Stimulated activated CD4-positive, alpha-beta T cell treated with anti-CD3 and anti-CD28 coated beads, Interleukin-4, amount 100 ng/mL, for 4 hours (primary cell): ENCODE results near the gene PROC.
A peak's percentile ranks its signal among the peaks of the same experiment; 100 is the strongest.

Experiments
- DNase-seq, 2 experiments: peaks; one replicate each; pipeline ENCODE4 v3.0.0-alpha.2; 2020

PROC gene

GRCh38 chr2:127418300-127419111, at the start of gene PROC:
TSS of gene PROC (plus strand) at chr2:127418427. CDS start at chr2:127419943, 1,516 bp downstream.
- no peak for DNase-seq

DNA sequence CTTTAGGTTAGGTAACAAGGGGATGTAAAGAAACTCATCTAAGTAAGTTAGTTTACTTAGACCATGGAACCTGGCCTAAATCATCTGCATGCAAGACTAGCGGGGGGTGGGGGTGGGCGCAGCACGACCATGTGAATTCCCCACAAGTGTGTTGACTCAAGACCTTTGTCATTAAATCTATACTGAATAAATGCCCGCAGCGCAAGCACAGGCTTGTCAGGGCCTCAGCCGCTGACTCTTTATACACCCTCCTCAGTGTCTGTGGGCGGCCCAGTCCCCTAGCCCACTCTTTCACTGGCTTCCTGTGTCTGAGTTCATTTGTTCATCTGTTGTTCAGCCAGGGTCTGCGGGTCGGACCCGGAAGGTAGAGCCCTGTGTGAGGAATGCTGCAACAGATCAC, 48.2 kb upstream of the PROC start:
- DNase-seq: no peak

GRCh38 chr2:127371037-127371436, 47.2 kb upstream of the PROC start:
- DNase-seq: no peak

DNA sequence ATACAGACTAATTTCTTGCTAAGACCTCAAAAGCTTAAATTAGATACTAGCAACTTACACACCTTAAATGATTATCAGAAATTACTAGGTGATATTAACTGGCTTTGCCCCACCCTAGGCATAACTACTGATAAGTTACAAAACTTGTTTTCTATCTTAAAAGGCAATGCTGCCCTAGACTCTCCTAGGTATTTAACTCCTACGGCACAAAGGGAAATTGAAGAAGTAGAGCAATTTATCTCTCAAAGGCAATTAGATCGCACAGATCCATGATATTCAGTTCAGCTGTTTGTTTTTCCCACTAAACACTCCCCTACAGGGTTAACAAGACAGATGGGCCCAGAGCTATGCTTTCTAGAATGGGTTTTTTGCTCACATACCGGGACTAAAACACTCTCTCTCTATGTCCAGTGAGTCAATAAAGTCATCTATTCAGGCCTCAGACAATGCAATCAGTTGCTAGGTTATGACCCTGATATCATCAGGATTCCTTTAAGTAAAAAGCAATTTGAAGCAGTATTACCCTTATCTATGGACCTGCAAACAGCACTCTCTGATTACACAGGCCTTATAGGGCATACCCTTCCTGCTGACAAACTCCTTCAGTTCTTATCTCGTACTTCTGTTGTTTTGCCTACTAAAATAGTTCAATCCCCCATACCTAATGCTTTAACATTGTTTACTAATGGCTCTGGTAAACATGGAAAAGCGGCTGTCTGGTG, 44.7 kb upstream of the PROC start:
- DNase-seq: no peak

GRCh38 chr2:127376257-127376656, 42.0 kb upstream of the PROC start:
- DNase-seq: no peak

DNA sequence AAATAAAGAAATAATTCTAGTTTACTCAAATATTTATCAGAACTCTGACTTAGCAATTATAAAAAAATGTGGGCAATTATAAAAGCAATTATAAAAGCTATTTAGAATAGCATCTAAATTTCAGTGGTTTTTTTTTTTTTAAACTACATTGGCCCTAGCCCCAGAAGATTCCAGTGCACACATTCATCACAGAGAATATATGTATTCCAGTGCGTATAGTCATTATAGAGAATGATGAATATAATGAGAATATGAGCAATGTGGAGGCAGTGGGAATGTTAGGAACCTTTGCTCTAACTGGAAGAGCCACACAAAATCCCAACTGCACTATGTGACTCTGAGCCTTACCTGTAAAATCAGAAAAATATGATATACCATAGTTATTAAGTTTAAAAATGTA, 41.0 kb upstream of the PROC start:
- no peak for DNase-seq

- DNase-seq: no peak
These were observed 39.5 kb upstream of the PROC start for GRCh38 chr2:127378720-127379119.

DNA sequence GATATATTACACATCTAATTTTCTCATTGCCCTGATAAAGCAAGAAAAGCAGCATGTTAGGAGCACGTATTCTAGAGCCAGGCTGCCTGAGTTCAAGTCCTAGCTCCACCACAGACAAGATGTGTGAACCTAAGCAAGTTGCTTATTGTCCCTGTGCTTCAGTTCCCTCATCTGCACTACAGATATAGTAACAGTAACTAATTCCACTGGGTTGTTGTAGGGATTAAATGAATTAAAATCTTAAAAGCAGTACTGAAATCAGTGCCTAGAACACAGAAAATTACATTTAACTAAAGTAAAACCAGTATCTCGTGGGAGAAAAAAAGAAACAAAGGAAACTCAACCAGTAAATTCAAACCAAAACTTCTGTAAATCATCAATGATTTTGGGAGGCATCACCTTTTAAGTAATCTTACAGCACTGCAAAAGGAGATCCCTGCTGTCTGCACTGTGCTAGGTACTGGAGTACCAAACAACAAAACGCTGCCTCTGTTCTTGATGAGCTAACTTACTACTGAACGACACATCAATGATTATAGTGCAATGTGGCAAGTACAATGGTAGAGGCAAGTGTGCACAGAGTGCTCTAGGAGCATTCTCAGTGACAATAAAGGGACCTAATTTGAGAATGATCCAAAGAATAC, 38.4 kb upstream of the PROC start:
- no peak for DNase-seq

- DNase-seq: peak; percentile 21 to 40
These were observed 36.5 kb upstream of the PROC start for GRCh38 chr2:127381762-127382161.

DNA sequence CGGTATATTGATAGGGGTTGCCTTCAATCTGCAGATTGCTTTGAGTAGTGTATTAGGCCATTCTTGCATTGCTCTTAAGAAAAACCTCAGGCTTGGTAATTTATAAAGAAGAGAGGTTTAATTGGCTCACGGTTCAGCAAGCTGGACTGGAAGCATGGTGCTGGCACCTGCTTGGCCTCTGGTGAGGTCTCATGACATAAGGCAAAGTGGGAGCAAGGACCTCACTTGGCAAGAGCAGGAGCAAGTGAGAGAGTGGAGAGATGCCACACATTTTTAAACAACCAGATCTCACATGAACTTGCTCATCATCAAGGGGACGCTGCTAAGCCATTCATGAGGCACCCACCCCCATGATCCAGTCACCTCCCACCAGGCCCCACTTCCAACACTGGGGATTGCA, 35.4 kb upstream of the PROC start:
- no peak for DNase-seq

DNA sequence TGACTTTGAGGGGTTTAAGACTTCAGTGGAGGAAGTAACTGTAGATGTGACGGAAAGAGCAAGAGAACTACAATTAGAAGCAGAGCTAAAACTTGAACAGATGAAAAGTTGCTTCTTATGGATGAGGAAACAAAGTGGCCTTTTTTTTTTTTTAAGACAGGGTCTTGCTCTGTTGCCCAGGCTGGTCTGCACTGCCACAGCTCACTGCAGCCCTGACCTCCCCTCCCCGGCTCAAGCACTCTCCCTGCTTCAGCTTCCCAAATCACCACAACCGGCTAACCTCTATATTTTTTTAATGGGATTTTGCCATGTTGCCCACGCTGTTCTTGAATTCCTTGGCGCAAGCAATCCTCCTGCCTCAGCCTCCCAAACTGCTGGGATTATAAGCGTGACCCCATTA, 33.7 kb upstream of the PROC start:
- DNase-seq: no peak

GRCh38 chr2:127386246-127386645, 32.0 kb upstream of the PROC start:
- DNase-seq: no peak

DNA sequence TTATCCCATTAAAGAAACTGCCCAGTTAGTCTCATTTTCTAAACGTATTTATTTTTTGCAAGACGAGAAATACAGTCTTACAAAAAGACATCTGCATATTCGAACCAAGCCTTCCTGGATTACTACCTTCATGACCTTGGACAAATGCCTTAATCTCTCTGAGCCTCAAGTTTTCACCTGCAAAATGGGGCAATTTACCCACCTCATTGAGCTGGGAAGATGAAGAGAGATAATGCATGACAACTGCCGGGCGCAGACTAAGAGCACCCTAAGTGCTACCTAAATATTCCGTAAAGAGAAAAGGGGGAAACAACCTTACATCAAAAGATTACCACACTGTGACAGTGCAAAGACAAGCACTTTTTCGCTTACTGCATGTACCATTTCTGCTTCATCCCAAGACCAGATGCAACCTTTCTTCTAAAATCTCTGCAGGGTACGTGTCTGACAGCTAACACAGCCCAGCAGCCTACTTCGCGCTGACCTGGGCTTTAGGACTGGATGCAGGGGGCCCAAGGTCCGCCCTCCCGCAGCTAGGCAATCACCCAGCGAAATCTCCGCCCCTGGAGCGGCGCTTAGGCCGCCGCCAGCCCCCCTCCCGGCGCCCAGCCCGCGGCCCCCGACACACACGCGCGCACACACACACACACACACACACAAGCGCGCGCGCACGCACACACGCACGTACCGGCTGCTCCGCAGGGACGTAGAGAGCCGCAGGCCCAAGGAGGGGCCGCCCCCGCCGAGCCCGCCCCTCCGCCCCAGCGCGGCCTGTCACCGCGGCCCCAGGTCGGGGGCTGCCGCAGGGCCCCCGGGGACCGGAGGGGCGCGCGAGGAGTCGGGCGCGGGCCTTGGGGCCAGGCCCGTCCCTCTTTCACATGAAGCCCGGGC, 31.2 kb upstream of the PROC start:
- peak; percentile 72 to 76 for DNase-seq

GRCh38 chr2:127387655-127388422, 30.4 kb upstream of the PROC start, which contains the start of gene MAP3K2:
TSS of gene MAP3K2 (minus strand) at chr2:127387975. CDS start at chr2:127343129, 44,846 bp downstream.
- DNase-seq: peak; percentile 93 to 99

- no peak for DNase-seq
These were observed 29.6 kb upstream of the PROC start for GRCh38 chr2:127388423-127389164.

GRCh38 chr2:127389778-127390435, 28.3 kb upstream of the PROC start:
- DNase-seq: no peak

DNA sequence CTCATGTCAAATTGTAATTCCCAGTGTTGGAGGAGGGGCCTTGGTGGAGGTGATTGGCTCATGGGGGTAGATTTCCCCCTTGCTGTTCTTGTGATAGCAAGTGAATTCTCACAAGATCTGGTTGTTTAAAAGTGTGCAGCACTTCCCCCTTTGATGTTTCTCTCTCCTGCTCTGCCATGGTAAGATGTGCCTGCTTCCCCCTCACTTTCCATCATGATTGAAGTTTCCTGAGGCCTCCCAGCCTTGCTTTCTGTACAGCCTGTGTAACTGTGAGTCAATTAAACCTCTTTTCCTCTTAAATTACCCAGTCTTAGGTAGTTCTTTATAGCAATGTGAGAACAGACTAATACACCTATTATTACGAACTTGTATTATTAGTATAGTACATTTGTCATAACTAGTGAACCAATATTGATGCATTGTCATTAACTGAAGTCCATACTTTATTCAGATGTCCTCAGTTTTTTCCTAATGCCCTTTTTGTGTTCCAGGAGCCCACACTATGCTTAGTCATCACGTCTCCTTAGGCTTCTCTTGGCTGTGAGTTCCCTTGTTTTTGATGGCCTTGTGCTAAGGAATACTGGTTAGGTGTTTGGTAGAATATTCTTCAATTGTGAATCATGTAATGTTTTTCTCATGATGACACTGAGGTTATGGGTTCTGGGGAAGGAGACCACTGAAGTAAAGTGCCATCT, 25.9 kb upstream of the PROC start:
- no peak for DNase-seq

DNA sequence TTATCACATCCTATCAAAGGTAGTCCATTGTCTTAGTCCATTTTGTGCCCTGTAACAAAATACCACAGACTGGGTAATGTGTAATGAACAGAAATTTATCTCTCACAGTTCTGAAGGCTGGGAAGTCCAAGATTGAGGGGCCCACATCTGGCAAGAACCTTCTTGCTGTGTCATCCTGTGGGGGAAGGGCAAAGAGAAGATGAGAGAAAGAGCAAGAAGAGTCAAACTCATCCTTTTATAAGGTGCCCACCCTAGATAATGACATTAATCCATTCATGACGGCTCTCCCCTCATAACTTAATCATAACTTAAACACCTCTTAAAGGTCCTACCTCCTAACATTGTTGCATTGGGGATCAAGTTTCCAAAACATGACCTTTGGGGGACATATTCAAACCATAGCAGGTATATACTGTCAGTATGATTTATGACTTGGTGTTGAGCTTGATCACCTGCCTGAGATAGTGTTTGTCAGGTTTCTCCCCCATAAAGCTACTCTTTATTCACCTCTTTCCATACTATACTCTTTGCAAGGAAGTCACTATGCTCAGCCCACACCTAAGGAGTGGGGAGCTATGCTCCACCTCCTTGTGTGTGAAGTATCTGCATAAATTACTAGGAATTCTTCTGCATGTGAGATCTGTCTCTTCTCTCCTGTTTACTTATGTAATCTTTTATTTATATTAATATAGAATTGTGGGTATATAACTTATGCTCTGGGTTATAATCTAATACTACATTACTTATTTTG, 25.2 kb upstream of the PROC start:
- DNase-seq: no peak

DNA sequence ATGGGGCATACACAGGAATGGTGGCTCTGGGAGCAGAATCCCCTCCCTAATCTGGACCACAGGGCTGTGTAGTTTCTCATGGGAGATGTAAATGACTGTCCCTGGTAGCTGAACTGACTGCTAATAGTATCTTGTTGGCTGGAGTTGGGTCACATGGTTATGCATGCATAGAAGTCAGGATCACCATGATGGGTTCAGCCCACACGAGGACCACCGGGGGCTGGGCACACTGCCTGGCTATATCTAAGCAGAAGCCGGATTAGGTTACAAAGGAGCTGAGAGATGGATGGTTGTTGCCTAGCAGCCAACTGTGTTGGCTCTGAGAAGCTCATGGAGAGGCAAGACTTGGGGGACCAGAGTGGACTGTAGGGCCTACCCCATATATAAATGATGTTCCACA, 23.7 kb upstream of the PROC start:
- no peak for DNase-seq
